Measurements from ENCODE around the gene FAM219B. TPM values are rescaled to one million over a fixed set of nuclear protein-coding genes. Genes with fewer than 3 reads are reported as not detected.
A peak's percentile ranks its signal among the peaks of the same experiment; 100 is the strongest.

The FAM219B gene
- polyA plus RNA-seq, 1 experiment, result 66.7 TPM

DNA sequence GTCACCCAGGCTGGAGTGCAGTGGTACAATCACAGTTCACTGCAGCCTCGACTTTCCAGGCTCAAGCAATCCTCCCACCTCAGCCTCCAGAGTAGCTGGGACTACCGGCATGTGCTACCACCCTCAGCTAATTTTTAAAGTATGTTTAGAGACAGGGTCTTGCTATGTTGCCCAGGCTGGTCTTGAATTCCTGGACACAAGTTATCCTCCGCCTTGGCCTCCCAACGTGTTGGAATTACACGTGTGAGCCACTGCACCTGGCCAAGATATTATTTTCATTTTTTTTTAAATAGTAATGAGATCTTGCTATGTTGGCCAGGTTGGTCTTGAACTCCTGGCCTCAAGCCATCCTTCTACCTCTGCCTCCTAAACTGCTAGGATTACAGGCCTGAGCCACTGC lies 21.2 kb downstream of the FAM219B start:
- Histone ChIP-seq H3K36me3 (ENCODE audit: control insufficient read depth, insufficient read depth, low read length) (no peaks in the 10 kb centered on the region), H3K4me3 (ENCODE audit: low read depth, low read length) (no peak overlapping the region), H3K27me3 (ENCODE audit: control insufficient read depth, insufficient read depth, low read length) (no peaks in the 10 kb centered on the region)
- DNase-seq (ENCODE audit: low read depth), result no peak
- CTCF ChIA-PET, result interaction anchor here (4.0 kb wide), 1 partner anchor 16 kb away, joined by 15 read pairs; no protein-coding TSS in a partner anchor
- POLR2A ChIA-PET, result no interaction called here
- TF ChIP-seq, protein P1, sequence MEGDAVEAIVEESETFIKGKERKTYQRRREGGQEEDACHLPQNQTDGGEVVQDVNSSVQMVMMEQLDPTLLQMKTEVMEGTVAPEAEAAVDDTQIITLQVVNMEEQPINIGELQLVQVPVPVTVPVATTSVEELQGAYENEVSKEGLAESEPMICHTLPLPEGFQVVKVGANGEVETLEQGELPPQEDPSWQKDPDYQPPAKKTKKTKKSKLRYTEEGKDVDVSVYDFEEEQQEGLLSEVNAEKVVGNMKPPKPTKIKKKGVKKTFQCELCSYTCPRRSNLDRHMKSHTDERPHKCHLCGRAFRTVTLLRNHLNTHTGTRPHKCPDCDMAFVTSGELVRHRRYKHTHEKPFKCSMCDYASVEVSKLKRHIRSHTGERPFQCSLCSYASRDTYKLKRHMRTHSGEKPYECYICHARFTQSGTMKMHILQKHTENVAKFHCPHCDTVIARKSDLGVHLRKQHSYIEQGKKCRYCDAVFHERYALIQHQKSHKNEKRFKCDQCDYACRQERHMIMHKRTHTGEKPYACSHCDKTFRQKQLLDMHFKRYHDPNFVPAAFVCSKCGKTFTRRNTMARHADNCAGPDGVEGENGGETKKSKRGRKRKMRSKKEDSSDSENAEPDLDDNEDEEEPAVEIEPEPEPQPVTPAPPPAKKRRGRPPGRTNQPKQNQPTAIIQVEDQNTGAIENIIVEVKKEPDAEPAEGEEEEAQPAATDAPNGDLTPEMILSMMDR (IDR thresholded peaks at IDR 0.05; ENCODE audit: insufficient read depth, low read depth, low read length), result no peak

- POLR2A ChIA-PET, result no interaction called here
- CTCF ChIA-PET, result interaction anchor here (1.7 to 4.0 kb wide), 2 partner anchors 16 to 18 kb away, joined by 3 to 15 read pairs; no protein-coding TSS in a partner anchor
- no peak for DNase-seq (ENCODE audit: low read depth)
- H3K4me3 ChIP-seq (ENCODE audit: low read depth, low read length), result no peak overlapping the region
- no peaks in the 10 kb centered on the region for H3K36me3 ChIP-seq (ENCODE audit: control insufficient read depth, insufficient read depth, low read length)
- TF ChIP-seq, protein P1 (IDR thresholded peaks at IDR 0.05; ENCODE audit: insufficient read depth, low read depth, low read length), result no peak
- no peaks in the 10 kb centered on the region for H3K27me3 ChIP-seq (ENCODE audit: control insufficient read depth, insufficient read depth, low read length)
Observed at GRCh38 chr15:74884428-74885223, 22.0 kb downstream of the FAM219B start.

DNA sequence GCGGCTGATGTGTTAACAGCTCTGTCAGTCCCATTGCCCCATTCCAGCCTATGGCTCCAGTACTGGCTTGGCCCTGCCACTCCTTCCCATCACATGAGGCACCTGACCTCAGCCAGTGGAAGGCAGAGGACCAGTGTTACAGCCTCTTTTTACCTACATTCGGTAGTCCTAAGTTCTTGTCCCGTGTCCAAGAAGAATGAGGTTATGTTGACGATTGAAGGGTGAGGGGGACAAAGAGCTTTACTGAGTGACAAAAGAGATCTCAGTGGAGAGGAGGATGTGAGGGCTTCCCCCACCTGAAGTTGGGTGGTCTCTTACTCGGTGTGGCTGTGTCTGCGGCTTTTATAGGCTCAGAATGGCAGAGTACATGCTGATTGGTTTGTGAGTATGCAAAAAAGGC lies 24.1 kb downstream of the FAM219B start:
- H3K27me3 ChIP-seq (ENCODE audit: control insufficient read depth, insufficient read depth, low read length), result no peaks in the 10 kb centered on the region
- POLR2A ChIA-PET, result no interaction called here
- CTCF ChIA-PET, result interaction anchor here (4.0 kb wide), 1 partner anchor 19 kb away, joined by 15 read pairs; no protein-coding TSS in a partner anchor
- TF ChIP-seq, protein P1 (IDR thresholded peaks at IDR 0.05; ENCODE audit: insufficient read depth, low read depth, low read length), result no peak
- no peaks in the 10 kb centered on the region for H3K36me3 ChIP-seq (ENCODE audit: control insufficient read depth, insufficient read depth, low read length)
- no peak for DNase-seq (ENCODE audit: low read depth)
- no peak overlapping the region for H3K4me3 ChIP-seq (ENCODE audit: low read depth, low read length)

GRCh38 chr15:74878273-74878672 lies 28.4 kb downstream of the FAM219B start:
- Histone ChIP-seq H3K27me3 (ENCODE audit: control insufficient read depth, insufficient read depth, low read length) (peaks cover 3% of the 10 kb centered on the region; the same call in 1 of the 2 replicates), H3K4me3 (ENCODE audit: low read depth, low read length) (no peak overlapping the region), H3K36me3 (ENCODE audit: control insufficient read depth, insufficient read depth, low read length) (no peaks in the 10 kb centered on the region)
- POLR2A ChIA-PET, result no interaction called here
- CTCF ChIA-PET, result no interaction called here
- no peak for DNase-seq (ENCODE audit: low read depth)
- TF ChIP-seq, protein P1 (IDR thresholded peaks at IDR 0.05; ENCODE audit: insufficient read depth, low read depth, low read length), result no peak

DNA sequence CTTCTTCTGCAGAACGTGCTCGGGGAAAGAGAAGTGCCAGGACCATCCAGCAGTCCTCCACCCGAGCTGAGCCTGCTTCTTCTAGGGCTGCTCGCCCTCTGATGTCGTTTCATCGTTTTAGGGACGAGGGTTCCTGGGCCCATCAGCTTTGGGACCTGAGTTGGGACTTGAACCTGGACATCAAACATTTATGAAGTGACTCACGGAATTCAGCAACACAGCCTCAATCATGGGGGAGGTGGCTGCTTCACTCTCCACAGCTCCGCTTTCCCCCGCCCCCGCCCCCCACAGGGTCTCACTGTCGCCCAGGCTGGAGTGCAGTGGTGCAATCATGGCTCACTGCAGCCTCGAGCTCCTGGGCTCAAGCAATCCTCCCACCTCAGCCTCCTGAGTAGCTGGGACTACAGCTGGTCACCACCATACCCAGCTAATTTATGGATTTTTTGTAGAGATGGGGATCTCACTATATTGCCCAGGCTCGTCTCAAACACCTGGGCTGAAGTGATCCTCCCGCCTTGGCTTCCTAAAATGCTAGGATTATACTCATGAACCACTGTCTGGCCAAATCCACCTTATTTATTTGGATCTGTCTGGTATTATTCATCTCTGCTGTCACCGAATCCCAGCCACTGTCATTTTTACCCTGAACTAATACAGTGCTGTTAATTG lies 32.8 kb downstream of the FAM219B start:
- ChIA-PET POLR2A (no interaction called here), CTCF (interaction anchor here (1.6 kb wide), 1 partner anchor 15 kb away, joined by 7 read pairs; the partner anchor contains the start of gene MPI)
- DNase-seq (ENCODE audit: low read depth), result no peak
- Histone ChIP-seq H3K27me3 (ENCODE audit: control insufficient read depth, insufficient read depth, low read length) (peaks cover 3% of the 10 kb centered on the region; the same call in 1 of the 2 replicates), H3K4me3 (ENCODE audit: low read depth, low read length) (peak overlapping the region; percentile 85), H3K36me3 (ENCODE audit: control insufficient read depth, insufficient read depth, low read length) (no peaks in the 10 kb centered on the region)
- TF ChIP-seq, protein P1 (IDR thresholded peaks at IDR 0.05; ENCODE audit: insufficient read depth, low read depth, low read length), result no peak
